T-helper 17 cell (primary cell): ENCODE measurements around the gene SLC26A11. TPM values are rescaled to one million over a fixed set of nuclear protein-coding genes. Genes with fewer than 3 reads are reported as not detected.

Experiments
- ATAC-seq: fragments of 150-1000 bp; cut with Tn5 transposase; 2 replicates; pipeline ENCODE4 v1.10.0; 2021; ENCODE audit warnings: mild to moderate bottlenecking, moderate library complexity
- DNase-seq, 3 donors: peaks; one replicate each; pipeline versions ENCODE4 v3.0.0 to v3.0.0-alpha.2; 2020 to 2021
- H3K9me3 ChIP-seq: one replicate; pipeline ENCODE4 v1.7.0; 2013; ENCODE audit warnings: low read length, mild to moderate bottlenecking; ENCODE audit not compliant: control insufficient read depth, poor library complexity, severe bottlenecking
- H3K27ac Mint-ChIP-seq: one replicate; pipeline ENCODE4 v1.8.0; 2022; ENCODE audit warnings: mild to moderate bottlenecking, moderate library complexity, mixed read lengths
- H3K27me3 Mint-ChIP-seq: one replicate; pipeline ENCODE4 v1.8.0; 2022; ENCODE audit warnings: mixed read lengths
- H3K36me3 Mint-ChIP-seq: one replicate; pipeline ENCODE4 v1.8.0; 2022; ENCODE audit warnings: low read depth, mixed read lengths
- H3K4me1 Mint-ChIP-seq: one replicate; pipeline ENCODE4 v1.8.0; 2022; ENCODE audit warnings: mild to moderate bottlenecking, mixed read lengths
- H3K4me3 Mint-ChIP-seq: one replicate; pipeline ENCODE4 v1.8.0; 2022; ENCODE audit warnings: mild to moderate bottlenecking, moderate library complexity, mixed read lengths
- total RNA-seq, 4 donors: library from RNA in 2 of 4; stranded (reverse) in 2 of 4; gene quantifications; one replicate each; pipeline ENCODE4 v1.2.3 and lab custom pipeline; 2022 to 2026

The SLC26A11 gene
- total RNA-seq, 2 donors from 2014 or later, result 57.0 to 73.8 TPM

DNA sequence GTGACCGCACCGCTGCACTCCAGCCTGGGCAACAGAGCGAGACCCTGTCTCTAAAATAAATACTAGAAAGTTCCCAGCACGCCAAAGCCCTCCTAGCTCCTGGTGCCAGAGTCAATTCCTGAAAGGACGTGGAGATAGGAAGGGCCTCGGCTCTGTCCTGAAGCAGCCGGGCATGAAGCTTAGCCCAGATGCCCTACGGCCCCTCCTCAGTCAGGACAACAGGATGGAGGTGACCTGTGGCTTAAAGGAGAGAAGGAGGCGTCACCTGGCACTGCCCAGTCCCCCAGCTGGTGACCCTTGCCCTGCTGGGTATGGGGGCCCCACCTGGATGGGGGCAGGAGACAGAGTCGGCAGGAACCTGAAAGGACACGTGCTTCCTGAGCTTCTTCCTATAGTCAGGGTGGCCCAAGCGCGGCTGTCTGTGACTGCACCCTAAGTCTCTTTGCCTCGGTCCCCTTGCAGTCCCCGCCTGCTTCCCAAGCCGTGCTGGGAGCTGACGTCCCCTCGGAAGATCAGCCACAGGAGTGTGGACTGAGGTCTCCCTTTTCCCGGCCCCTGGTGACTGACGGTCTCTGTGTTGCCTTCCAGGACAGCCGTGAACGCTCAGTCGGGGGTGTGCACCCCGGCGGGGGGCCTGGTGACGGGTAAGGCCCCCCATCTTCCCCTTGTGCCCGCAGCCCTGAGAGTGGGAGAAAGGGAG, 25.5 kb downstream of the SLC26A11 start:
- no peak overlapping the region for H3K4me3 Mint-ChIP-seq
- no peaks in the 10 kb centered on the region for H3K4me1 Mint-ChIP-seq
- H3K27ac Mint-ChIP-seq, result no peak overlapping the region
- no peaks in the 10 kb centered on the region for H3K36me3 Mint-ChIP-seq
- H3K9me3 ChIP-seq, result no peaks in the 10 kb centered on the region
- no peaks in the 10 kb centered on the region for H3K27me3 Mint-ChIP-seq
- ATAC-seq (no peak), DNase-seq (no peak)

DNA sequence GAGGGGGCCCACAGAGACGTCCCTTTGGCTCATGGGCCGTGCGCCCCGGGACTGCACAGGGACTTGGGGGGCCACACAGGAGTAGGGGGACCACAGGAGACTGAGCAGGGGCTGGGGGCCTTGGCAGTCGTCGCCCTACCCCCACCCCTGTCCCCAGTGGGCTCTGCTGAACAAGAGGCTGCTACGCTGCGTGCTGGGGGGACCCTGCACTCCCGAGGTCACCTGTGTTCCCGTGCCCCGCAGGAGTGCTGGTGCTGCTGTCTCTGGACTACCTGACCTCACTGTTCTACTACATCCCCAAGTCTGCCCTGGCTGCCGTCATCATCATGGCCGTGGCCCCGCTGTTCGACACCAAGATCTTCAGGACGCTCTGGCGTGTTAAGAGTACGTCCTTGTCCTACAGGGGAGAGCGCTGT, 26.0 kb downstream of the SLC26A11 start:
- ATAC-seq (no peak), DNase-seq (no peak)
- no peaks in the 10 kb centered on the region for H3K36me3 Mint-ChIP-seq
- H3K27me3 Mint-ChIP-seq, result no peaks in the 10 kb centered on the region
- no peak overlapping the region for H3K27ac Mint-ChIP-seq
- no peak overlapping the region for H3K4me3 Mint-ChIP-seq
- no peaks in the 10 kb centered on the region for H3K4me1 Mint-ChIP-seq
- H3K9me3 ChIP-seq, result no peaks in the 10 kb centered on the region

DNA sequence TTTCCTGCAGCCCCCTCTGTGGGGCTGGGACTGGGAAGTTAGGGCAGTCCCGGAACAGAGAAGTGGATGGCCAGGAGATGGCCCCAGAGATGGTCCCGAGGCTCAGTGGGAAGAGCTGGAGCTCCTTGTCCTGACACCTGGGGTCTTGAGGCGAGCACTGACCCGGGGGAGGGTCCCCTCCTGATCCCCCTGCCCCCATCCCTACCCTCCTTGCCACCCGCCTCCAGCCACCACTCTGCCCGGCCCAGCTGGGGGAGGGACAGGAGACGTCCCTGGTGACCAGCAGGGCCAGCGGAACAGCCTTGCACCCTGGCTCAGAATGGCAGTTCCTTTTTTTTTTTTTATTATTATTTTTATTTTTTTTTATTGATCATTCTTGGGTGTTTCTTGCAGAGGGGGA, 26.5 kb downstream of the SLC26A11 start:
- H3K4me1 Mint-ChIP-seq, result peaks cover under 1% of the 10 kb centered on the region
- no peaks in the 10 kb centered on the region for H3K27me3 Mint-ChIP-seq
- H3K9me3 ChIP-seq, result no peaks in the 10 kb centered on the region
- H3K36me3 Mint-ChIP-seq, result no peaks in the 10 kb centered on the region
- H3K27ac Mint-ChIP-seq, result no peak overlapping the region
- no peak overlapping the region for H3K4me3 Mint-ChIP-seq
- DNase-seq (no peak), ATAC-seq (no peak)

DNA sequence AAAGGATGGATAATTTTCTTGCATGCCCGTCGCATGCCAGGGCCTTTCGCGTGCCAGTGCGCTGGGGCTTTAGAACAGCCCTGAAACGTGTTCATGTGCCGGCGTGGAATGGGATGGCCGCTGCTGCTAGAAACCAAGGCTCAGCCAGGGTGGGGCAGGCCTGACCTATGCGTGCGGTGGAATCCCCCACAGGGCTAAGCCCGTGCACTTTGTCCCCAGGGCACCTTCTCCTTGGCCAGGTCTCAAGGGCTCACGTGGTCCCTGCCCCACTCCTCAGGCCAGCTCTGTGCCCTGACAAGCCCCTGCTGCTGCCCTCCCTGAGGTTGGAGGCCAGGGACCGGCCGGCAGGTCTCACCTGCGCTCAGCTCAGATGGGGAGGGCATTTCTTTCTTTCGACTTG, 27.3 kb downstream of the SLC26A11 start:
- H3K4me1 Mint-ChIP-seq, result peaks cover 2% of the 10 kb centered on the region
- no peaks in the 10 kb centered on the region for H3K36me3 Mint-ChIP-seq
- no peak for DNase-seq
- H3K4me3 Mint-ChIP-seq, result no peak overlapping the region
- H3K9me3 ChIP-seq, result no peaks in the 10 kb centered on the region
- no peak overlapping the region for H3K27ac Mint-ChIP-seq
- no peaks in the 10 kb centered on the region for H3K27me3 Mint-ChIP-seq
- ATAC-seq, result no peak

GRCh38 chr17:80248001-80248893, 28.0 kb downstream of the SLC26A11 start:
- H3K4me3 Mint-ChIP-seq, result no peak overlapping the region
- H3K4me1 Mint-ChIP-seq, result peaks cover 2% of the 10 kb centered on the region
- DNase-seq (no peak), ATAC-seq (no peak)
- no peaks in the 10 kb centered on the region for H3K36me3 Mint-ChIP-seq
- H3K27me3 Mint-ChIP-seq, result no peaks in the 10 kb centered on the region
- H3K9me3 ChIP-seq, result no peaks in the 10 kb centered on the region
- H3K27ac Mint-ChIP-seq, result no peak overlapping the region

GRCh38 chr17:80248894-80249710, 28.9 kb downstream of the SLC26A11 start:
- DNase-seq (no peak), ATAC-seq (no peak)
- no peaks in the 10 kb centered on the region for H3K27me3 Mint-ChIP-seq
- H3K4me1 Mint-ChIP-seq, result peaks cover 8% of the 10 kb centered on the region
- H3K9me3 ChIP-seq, result no peaks in the 10 kb centered on the region
- no peak overlapping the region for H3K27ac Mint-ChIP-seq
- H3K4me3 Mint-ChIP-seq, result peak overlapping the region; percentile 12
- H3K36me3 Mint-ChIP-seq, result no peaks in the 10 kb centered on the region

DNA sequence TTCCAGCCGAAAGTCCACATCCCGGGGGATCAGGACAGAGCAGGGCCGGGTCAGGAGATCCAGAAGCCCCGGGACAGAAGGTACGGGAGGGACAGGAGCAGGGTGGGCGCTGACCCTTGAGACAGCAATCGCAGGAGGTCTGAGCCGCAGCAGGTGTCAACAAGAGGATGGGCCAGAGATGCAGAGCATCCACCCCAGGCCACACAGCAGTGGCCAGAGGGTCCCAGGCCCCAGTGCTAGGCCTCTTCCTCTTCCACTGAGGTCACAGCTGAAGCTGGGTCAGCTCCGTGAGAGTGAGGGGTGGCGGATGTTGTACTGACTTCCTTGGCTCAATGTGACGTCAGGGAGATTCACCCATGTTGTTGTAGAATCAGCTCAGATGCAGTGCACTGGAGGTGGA, 31.7 kb downstream of the SLC26A11 start:
- no peak overlapping the region for H3K4me3 Mint-ChIP-seq
- no peaks in the 10 kb centered on the region for H3K27me3 Mint-ChIP-seq
- no peaks in the 10 kb centered on the region for H3K9me3 ChIP-seq
- ATAC-seq (no peak), DNase-seq (no peak)
- H3K27ac Mint-ChIP-seq, result no peak overlapping the region
- H3K4me1 Mint-ChIP-seq, result peaks cover 17% of the 10 kb centered on the region
- H3K36me3 Mint-ChIP-seq, result no peaks in the 10 kb centered on the region

DNA sequence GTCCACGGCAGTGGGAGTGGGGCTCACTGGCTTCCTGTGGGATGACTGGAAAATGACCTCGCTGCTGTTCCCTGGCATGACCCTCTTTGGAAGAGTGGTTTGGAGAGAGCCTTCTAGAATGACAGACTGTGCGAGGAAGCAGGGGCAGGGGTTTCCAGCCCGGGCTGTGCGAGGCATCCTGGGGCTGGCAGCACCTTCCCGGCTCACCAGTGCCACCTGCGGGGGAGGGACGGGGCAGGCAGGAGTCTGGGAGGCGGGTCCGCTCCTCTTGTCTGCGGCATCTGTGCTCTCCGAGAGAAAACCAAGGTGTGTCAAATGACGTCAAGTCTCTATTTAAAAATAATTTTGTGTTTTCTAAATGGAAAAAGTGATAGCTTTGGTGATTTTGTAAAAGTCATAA, 32.6 kb downstream of the SLC26A11 start:
- no peak overlapping the region for H3K4me3 Mint-ChIP-seq
- no peaks in the 10 kb centered on the region for H3K36me3 Mint-ChIP-seq
- no peaks in the 10 kb centered on the region for H3K9me3 ChIP-seq
- no peaks in the 10 kb centered on the region for H3K27me3 Mint-ChIP-seq
- DNase-seq (peak; percentile 72 to 78 (median 78)), ATAC-seq (peak; percentile 95)
- peak overlapping the region; percentile 96 for H3K27ac Mint-ChIP-seq
- peaks cover 22% of the 10 kb centered on the region for H3K4me1 Mint-ChIP-seq

- H3K9me3 ChIP-seq, result no peaks in the 10 kb centered on the region
- Mint-ChIP-seq H3K27ac (peak overlapping the region; percentile 96), H3K4me1 (peaks cover 31% of the 10 kb centered on the region), H3K36me3 (no peaks in the 10 kb centered on the region), H3K4me3 (no peak overlapping the region), H3K27me3 (no peaks in the 10 kb centered on the region)
- no peak for DNase-seq
- ATAC-seq, result no peak
Observed at GRCh38 chr17:80253631-80254395, 33.6 kb downstream of the SLC26A11 start.

- H3K9me3 ChIP-seq, result no peaks in the 10 kb centered on the region
- ATAC-seq (peak; percentile 57), DNase-seq (no peak)
- peaks cover 36% of the 10 kb centered on the region for H3K4me1 Mint-ChIP-seq
- H3K36me3 Mint-ChIP-seq, result no peaks in the 10 kb centered on the region
- no peaks in the 10 kb centered on the region for H3K27me3 Mint-ChIP-seq
- peak overlapping the region; percentile 96 for H3K27ac Mint-ChIP-seq
- H3K4me3 Mint-ChIP-seq, result peak overlapping the region; percentile 73
Observed at GRCh38 chr17:80254396-80255251, 34.4 kb downstream of the SLC26A11 start.

GRCh38 chr17:80256034-80256350, 35.8 kb downstream of the SLC26A11 start:
- Mint-ChIP-seq H3K4me1 (peaks cover 38% of the 10 kb centered on the region), H3K27me3 (no peaks in the 10 kb centered on the region), H3K36me3 (no peaks in the 10 kb centered on the region), H3K4me3 (no peak overlapping the region), H3K27ac (no peak overlapping the region)
- H3K9me3 ChIP-seq, result no peaks in the 10 kb centered on the region
- ATAC-seq (no peak), DNase-seq (no peak)

DNA sequence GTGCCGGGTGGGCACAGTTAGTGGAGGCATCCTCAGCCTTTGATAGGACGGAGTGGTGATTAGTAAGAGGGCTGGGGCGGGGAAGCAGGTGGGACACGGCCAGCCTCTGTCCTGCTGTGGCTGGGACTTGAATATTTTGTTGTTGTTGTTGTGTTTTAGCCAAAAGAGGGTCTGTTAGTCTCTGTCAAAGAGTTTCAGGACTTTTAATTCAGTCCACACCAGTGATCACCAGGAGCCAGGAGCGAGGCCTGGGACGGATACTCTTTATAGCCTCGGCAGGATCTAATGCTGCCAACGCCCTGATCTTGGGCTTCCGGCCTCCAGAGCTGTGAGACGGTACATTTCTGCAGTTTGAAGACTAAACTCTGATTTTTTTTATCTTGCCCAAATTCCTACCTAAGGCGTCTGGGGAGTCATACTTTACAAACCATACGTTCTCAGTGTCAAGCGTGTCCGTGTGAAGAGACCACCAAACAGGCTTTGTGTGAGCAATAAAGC, 37.5 kb downstream of the SLC26A11 start:
- ATAC-seq (no peak), DNase-seq (no peak)
- no peaks in the 10 kb centered on the region for H3K27me3 Mint-ChIP-seq
- H3K27ac Mint-ChIP-seq, result peak overlapping the region; percentile 97
- peak overlapping the region; percentile 79 for H3K4me3 Mint-ChIP-seq
- H3K4me1 Mint-ChIP-seq, result peaks cover 47% of the 10 kb centered on the region
- H3K9me3 ChIP-seq, result no peaks in the 10 kb centered on the region
- H3K36me3 Mint-ChIP-seq, result peaks cover 3% of the 10 kb centered on the region
